ENCODE measurements around the gene MLXIP.
A peak's percentile ranks its signal among the peaks of the same experiment; 100 is the strongest.
"Not testable (repeated sequence)": the region's sequence is repeated elsewhere in the genome, so short reads cannot be mapped to it uniquely, and the experiment has no call there.

The MLXIP gene

DNA sequence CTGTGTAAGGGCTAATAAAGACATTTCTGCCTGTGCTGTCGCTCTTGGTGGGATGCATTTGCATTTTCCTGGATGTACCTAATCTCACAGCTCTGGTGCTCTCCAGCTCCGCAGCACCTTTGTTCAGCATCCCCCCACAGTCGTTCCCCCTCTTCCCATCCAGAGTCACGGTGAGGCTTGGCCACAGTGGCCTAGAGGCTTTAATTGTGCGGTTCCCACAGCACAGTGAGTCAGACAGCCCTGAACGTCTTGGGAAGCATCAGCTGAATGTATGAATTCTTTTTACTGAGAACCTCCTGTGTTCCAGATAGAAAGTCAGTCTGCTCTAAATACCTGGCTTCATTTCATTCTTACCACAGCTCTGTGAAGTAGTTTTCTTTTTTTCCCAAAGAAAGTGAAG, 28.7 kb downstream of the MLXIP start:
- peak; percentile 62 for DNase-seq
- H3K4me3 ChIP-seq (ENCODE audit: low read depth, low read length): no peak overlapping the region
- no peaks in the 10 kb centered on the region for H3K27me3 ChIP-seq (replicated peaks)
- TF ChIP-seq, protein P1, sequence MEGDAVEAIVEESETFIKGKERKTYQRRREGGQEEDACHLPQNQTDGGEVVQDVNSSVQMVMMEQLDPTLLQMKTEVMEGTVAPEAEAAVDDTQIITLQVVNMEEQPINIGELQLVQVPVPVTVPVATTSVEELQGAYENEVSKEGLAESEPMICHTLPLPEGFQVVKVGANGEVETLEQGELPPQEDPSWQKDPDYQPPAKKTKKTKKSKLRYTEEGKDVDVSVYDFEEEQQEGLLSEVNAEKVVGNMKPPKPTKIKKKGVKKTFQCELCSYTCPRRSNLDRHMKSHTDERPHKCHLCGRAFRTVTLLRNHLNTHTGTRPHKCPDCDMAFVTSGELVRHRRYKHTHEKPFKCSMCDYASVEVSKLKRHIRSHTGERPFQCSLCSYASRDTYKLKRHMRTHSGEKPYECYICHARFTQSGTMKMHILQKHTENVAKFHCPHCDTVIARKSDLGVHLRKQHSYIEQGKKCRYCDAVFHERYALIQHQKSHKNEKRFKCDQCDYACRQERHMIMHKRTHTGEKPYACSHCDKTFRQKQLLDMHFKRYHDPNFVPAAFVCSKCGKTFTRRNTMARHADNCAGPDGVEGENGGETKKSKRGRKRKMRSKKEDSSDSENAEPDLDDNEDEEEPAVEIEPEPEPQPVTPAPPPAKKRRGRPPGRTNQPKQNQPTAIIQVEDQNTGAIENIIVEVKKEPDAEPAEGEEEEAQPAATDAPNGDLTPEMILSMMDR (IDR thresholded peaks at IDR 0.05; ENCODE audit: low read depth, low read length, missing control alignments): no peak
- peak overlapping the region; percentile 73 for H3K27ac ChIP-seq
- peaks cover 2% of the 10 kb centered on the region for H3K36me3 ChIP-seq (replicated peaks)
- in situ Hi-C loops (cut with HindIII; ENCODE audit: low pct_ligation_motif_present, low sequenced_read_pairs): no loop called here

DNA sequence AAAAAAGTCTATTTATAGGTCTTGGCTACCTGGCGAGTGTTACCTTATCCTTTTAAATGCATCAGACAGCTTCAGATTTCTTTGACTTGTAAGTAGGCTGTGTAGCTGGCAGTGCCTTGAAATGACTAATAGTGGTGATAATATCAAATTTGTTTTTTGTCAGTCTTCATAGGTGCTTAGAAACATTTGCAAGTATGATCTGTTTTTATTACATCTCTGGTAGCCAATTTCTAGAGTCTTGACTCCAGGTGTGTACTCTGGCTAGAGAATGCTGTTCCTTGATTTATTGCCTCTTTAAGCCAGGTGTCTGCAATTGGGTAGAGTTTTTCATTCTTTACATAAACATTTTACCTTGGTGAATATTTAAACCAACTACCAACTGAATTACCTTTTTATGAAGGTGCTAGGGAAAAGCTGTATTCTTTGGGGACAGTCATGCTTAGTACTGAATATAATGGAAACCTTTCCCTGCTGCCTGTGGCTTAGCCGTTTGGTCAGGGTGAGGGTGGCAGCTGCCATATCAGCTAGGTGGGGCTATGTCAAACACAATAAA, 32.6 kb downstream of the MLXIP start:
- TF ChIP-seq, protein P1 (IDR thresholded peaks at IDR 0.05; ENCODE audit: low read depth, low read length, missing control alignments): no peak
- Histone ChIP-seq H3K27ac (no peak overlapping the region), H3K36me3 (replicated peaks) (peaks cover 2% of the 10 kb centered on the region), H3K27me3 (replicated peaks) (no peaks in the 10 kb centered on the region), H3K4me3 (ENCODE audit: low read depth, low read length) (no peak overlapping the region)
- no peak for DNase-seq
- in situ Hi-C loops (cut with HindIII; ENCODE audit: low pct_ligation_motif_present, low sequenced_read_pairs): no loop called here

DNA sequence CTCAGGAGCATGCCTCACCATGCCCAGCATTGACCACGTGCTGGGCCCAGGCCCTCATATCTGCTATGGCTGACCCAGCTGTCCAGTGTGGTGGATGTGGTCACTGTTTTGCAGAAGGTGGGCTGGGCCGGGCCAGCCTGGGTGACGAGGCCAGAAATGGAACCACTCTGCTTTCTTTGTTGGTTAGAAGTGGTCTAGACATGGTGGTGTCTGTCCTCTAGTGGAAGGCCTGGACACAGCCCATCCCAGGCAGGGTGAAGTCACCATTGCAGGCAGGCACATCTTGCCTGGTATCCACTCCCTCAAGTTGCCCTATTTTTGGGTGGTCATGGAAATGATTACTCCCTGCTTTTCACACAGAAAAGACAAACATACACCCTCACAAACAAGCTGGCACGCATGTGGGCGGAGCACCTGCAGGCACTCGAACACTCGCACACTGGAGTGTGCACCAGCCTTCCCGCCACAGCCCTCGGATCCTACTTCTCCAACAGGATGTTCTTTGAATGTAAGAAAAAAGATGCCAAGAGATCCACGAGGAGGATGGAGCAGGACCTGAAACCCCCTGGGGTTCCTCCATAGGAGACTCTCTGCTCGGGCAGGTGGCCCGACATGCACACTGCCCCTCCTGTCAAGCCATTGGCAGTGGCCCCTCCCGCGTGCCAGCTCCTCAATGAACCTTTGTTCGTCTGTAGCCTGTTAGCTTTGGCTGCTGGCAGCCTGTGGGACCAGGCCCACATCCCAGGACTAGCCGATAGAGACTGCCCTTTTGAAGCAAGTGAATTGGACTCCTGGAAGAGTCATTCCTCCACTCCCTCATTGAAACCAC, 38.4 kb downstream of the MLXIP start:
- H3K27me3 ChIP-seq (replicated peaks): no peaks in the 10 kb centered on the region
- TF ChIP-seq, protein P1 (IDR thresholded peaks at IDR 0.05; ENCODE audit: low read depth, low read length, missing control alignments): peak; percentile 55
- no peak overlapping the region for H3K27ac ChIP-seq
- in situ Hi-C loops (cut with HindIII; ENCODE audit: low pct_ligation_motif_present, low sequenced_read_pairs): no loop called here
- peaks cover 6% of the 10 kb centered on the region for H3K36me3 ChIP-seq (replicated peaks)
- no peak for DNase-seq
- no peak overlapping the region for H3K4me3 ChIP-seq (ENCODE audit: low read depth, low read length)

DNA sequence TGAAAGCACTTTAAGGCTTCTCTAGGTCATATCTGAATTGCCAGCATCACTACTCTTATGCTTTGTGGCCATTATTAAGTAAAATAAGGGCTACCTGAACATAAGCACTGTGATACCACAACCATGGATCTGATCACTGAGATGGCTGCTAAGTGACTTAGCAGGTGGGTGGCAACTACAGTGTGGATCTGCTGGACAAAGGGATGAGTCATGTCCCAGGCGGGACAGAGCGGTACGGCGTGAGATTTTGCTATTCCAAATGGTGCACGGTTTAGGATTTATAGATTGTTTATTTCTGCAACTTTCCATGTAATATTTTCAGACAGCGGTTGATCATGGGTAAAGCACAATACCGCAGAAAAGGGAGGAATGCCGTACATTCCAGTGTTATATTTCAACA, 39.4 kb downstream of the MLXIP start:
- Histone ChIP-seq H3K4me3 (ENCODE audit: low read depth, low read length) (no peak overlapping the region), H3K27me3 (replicated peaks) (no peaks in the 10 kb centered on the region), H3K36me3 (replicated peaks) (peaks cover 6% of the 10 kb centered on the region), H3K27ac (no peak overlapping the region)
- in situ Hi-C loops (cut with HindIII; ENCODE audit: low pct_ligation_motif_present, low sequenced_read_pairs): no loop called here
- no peak for DNase-seq
- TF ChIP-seq, protein P1 (IDR thresholded peaks at IDR 0.05; ENCODE audit: low read depth, low read length, missing control alignments): no peak

DNA sequence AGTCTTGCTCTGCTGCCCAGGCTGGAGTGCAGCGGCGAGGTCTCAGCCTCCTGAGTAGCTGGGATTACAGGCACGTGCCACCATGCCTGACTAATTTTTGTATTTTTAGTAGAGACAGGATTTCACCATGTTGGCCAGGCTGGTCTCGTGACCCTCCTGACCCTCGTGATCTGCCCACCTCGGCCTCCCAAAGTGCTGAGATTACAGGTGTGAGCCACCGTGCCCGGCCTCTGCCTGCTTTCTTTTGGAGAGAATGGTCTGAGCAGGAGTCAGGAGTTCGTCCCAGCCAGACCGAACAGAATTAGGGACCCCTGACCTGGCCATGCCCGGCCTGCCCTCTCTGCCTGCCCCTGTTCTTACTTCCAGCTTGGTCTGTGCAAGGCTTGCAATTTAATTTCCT, 42.8 kb downstream of the MLXIP start:
- in situ Hi-C loops (cut with HindIII; ENCODE audit: low pct_ligation_motif_present, low sequenced_read_pairs); DNase-seq; H3K4me3 ChIP-seq (ENCODE audit: low read depth, low read length); H3K36me3 ChIP-seq (replicated peaks); H3K27ac ChIP-seq; H3K27me3 ChIP-seq (replicated peaks): not testable (repeated sequence)

DNA sequence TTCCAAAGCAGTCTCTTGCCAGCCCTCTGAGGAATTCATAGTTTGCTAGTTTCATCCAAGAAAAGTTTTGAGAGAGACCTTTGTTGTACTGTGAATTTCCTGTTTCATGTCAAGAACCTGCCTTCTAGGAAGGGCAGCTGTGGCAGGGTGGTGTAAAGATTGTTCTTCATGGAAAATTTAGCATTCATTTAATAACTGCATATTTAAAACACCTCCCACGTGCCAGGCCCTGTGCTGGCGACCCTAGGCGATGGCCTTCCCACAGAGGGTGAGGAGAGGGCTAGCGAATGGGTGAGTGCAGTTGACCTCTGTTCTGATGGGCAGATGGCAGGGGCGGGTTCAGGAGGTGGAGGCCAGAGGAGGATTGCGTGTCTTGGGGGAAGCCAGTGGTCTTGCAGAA, 43.2 kb downstream of the MLXIP start:
- no peak overlapping the region for H3K4me3 ChIP-seq (ENCODE audit: low read depth, low read length)
- in situ Hi-C loops (cut with HindIII; ENCODE audit: low pct_ligation_motif_present, low sequenced_read_pairs): no loop called here

More for the DNA sequence above, 43.2 kb downstream of the MLXIP start:
- TF ChIP-seq, protein P1 (IDR thresholded peaks at IDR 0.05; ENCODE audit: low read depth, low read length, missing control alignments): no peak
- H3K27me3 ChIP-seq (replicated peaks): no peaks in the 10 kb centered on the region
- H3K36me3 ChIP-seq (replicated peaks): peaks cover 4% of the 10 kb centered on the region
- H3K27ac ChIP-seq: no peak overlapping the region
- no peak for DNase-seq

All from brain microvascular endothelial cell (primary cell).